DMS79 treated with DMSO at 0.1 percent for 48 hours (cell line): ENCODE measurements around the gene PLXNC1.

ENCODE experiments used
- DNase-seq: peaks from one replicate; lab custom pipeline; 2025; lab: John Stamatoyannopoulos, UW

PLXNC1 gene

DNA sequence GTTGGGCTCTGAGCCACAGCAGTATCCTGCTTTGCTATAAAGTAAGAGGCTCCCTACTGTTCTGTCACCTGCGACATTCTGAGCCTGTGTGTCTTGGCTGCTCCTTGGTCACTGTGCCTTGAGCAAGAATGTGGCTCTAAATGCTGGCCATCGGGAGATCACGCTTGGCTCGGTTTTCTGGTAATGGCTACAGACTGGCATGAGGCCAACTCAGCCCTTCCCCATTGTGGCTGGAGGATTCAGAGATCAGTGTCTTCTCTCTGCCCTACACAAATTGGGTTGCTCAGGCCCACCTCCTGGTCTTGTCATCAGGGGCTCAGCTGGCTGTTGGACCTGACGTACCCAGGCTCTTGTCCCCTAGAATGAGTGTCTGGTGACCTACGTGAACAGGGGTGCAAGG lies 94.5 kb downstream of the PLXNC1 start:
- DNase-seq = peak; percentile 59

DNA sequence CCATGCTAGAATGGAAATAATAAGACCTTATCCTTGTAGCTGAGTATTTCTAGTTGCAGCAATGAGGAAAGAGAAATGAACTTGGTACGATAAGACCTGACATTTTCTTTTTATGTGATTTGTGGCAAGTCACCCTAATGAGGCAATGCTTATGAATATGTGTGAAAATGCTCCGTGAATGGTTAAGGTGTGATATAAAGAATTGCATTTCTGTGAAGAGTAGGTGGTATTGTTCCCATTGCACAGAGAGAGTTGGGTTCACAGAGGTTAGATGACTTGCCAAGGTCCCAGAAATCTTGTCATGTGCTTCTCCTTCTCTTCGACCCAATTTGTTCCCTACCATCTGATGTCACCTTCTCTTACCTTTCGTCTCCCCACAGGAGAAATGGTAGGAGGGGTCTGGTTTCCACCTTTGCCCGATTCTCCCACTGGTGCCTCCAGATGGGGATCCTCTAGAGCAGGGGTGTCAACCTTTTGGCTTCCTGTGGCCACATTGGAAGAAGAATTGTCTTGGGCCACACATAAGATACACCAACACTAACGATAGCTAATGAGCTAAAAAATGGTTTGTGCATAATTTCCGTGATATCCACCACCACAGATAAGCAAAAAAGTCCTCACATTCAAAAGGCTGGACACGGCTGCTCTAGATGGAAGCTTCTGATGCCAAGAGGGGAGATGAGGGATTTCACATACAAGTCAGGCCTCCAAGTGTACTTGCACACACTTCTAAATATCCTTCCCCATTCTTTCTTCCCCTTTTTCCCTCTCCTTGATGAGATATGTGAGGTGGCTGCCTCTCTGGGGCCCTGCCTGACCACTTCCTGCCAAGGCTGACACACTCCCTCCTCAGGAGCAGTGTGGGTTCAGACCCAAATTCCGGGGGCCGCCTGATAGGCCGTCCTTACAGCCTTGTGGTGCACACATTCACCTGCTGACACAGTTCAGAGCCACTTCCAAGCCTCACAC lies 96.1 kb downstream of the PLXNC1 start:
- no peak for DNase-seq

DNA sequence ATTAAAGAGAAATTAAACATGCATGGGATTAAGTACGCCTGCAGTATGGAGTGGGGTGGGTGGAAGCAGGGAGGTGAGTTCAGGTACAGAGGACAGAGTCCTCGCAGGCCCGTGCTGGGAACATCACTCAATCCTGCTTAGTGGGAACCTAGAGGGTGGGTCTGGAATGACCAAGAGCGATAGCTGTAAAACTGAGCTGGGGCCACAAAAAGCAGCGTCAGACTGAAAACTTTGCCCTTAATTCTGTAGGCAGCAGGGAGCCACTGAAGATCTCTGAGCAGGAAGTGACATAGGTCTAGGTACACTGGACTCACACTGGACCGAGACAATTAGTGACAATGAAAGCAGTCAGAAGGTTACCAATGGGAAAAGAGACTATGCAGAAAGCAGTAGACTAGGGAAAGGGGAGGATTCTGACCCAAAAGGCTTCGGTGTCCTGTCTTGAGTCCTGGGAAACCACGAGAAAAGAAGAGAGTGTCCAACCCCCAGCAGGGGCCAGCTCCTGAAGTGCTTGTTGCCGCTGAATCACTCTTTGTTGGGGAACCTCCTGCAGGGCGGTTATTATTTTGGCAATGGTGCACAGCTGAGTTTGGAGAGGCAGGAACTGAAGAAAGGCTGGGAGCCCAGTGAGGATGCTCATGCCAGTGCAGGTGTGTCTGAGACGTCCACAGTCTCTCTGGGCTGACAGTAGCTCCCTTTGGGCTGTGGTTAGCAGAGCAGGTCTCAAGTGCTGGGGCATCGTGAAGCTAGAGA lies 97.4 kb downstream of the PLXNC1 start:
- DNase-seq = peak; percentile 34

DNA sequence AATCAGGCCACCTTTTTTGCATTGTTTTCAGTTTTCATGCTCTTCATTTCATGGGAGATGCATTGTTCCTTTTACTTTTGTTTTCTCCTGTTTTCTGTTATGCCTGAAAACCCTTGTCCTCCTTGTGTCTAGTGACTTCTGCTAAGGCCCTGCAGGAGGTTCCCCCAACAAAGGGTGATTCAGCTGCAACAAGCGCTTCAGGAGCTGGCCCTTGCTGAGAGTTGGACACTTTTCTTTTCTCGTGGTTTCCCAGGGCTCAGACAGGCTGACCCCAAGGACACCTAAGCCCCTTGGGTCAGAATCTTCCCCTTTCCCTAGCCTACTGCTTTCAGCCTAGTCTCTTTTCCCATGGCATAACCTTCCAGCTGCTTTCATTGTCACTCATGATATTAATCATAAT lies 98.9 kb downstream of the PLXNC1 start:
- DNase-seq = no peak

DNA sequence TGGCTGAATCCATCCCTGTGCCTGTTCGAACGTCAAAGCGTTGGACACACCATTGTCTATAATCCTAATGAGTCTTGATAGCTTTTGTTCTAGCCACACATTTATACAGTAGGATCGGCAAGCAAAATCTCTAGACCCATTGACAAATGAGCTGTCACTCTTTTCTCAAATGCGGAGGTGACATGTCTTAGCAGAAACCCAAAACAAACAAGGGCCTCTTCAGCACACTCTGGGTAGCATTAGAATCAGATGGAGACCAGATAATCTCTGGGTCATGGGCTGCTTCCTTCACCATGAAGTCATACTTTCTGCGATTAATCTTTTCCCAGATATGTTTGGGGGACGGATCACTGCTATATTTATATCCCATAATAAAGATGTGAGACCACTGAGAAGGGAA lies 100.2 kb downstream of the PLXNC1 start:
- DNase-seq = no peak

DNA sequence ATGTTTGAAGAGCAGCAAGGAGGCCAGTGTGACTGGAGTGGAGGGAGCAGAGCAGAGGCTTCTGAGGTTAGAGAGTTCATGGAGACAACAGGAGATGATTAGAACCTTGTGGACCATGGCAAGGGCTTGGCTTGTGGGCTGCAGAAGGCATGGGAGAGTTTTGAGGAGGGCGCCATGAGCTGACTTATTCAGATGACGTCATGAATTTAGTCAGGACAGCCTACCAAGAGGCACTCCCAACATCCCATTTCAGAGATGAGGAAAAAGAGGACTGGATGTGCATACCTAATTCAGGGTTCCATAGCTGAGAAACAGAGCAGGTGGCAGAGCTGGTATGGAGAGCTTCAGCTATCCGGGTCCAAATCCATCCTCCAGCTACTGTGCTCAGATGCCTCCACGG lies 101.8 kb downstream of the PLXNC1 start:
- DNase-seq = no peak

DNA sequence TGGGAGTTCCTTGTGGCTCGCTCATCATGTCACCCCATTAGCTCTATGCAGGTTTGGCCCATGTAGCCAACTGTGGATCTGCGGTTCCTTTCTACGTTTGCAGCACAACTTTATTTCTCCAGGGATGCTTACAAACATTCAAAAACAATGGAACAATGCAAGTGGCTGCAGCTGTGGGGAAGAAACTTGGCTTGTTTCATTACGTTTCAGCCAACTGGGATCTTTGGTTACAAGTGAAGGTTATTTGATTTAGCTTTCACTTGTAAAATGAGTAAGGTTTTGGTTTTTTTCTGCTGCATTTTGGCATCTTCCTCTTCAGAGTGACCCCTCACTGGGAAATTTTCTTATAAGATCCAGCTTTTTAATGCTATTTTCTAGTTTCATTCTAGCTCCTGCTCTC lies 105.9 kb downstream of the PLXNC1 start:
- DNase-seq = no peak

DNA sequence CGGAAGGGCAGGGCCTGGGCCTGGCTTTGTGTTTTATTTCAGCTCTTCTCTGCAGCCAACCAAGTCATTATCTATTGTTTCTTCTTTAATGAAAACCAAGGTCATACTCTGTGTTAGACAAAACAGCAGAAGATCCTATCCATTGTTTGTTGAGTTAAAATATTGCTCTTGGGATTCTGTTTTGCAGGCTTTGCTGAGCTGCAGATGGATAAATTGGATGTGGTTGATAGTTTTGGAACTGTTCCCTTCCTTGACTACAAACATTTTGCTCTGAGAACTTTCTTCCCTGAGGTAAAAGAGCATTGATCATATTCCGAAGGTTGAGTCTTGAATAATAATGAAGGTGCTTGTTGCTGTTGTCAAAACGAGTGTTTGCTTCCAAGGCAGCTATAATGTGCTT lies 106.6 kb downstream of the PLXNC1 start:
- no peak for DNase-seq

DNA sequence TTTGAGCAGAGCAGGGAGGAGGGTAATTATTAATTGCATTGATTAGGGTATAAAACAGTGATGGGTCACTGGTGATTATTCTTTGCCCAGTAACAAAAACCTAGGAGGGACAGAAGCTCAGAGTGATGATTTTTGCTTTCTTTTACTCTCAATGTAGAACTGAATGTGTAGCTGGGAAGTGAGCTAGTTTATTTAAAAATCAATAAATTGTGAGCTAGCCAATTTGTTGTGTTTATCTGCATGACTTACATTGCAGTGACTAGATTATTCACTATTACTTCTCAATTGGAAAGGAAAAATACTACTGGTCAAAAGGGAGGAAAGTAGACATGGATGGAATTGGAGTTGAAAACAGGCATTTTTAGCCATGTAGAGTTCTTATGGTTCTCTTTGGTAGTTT lies 107.1 kb downstream of the PLXNC1 start:
- no peak for DNase-seq

DNA sequence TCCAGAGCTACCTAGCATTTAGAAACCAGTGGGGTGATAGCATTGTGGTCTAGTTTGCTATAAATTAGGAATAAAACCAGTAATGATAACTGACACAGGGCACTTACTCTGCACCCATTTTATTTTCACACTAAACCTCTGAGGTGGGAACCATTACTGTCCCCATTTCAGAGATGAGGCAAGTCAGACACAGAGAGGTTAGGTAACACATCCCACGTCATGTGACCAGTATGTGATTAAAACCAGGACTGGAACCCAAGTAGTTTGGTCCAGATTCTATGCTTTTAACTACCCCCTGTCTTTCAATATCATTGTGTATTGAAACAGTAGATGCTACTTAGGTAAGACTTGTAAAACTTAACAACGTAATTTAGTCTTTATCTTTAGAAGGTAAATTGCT lies 110.2 kb downstream of the PLXNC1 start:
- no peak for DNase-seq

DNA sequence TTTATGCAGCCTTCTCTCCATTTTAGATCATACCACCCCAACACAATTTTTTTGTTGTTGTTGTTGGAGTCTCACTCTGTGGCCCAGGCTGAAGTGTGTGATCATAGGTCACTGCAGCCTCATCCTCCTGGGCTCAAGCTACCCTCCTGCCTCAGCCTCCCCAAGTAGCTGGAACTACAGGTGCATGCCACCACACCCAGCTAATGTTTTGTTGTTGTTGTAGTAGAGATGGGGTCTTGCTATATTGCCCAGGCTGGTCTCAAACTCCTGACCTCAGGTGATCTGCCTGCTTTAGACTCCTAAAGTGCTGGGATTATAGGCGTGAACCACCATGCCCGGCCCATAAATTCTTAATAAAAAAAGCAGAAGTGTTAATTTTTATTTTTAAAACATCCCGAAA lies 111.6 kb downstream of the PLXNC1 start:
- no peak for DNase-seq

DNA sequence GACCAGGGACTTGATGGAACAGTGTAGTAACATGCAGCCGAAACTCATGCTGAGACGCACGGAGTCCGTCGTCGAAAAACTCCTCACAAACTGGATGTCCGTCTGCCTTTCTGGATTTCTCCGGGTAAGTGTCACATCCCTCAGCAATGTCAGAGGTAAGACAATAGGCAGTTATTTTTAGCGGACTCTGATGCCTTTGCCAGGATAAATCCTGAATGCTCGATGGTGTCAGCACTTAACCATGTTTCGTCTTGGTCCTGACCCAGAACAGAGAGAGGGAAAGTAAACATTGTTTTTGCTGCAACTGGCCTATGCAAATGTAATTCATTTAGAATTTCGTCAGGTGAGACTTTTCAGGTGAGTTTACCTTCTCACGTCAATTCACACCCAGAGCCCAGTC lies 112.3 kb downstream of the PLXNC1 start:
- no peak for DNase-seq

DNA sequence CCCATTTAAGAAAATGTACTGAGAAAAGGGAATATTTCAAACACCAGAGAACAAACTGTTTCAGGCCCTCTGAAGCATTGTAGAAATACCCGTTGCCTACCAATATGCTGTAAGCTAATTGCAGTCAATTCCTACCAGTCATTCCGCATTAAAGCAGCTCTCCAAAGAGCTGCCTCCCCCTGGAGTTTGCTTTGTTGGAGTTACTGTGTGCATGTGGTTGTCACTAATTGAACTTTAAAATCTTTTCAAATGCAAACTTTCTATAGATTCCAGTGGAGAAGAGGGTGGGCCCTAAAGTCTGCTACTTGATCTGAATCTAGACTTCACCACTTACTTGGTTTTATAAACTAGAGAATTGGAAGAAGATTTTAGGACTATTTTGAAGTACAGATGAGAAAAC lies 112.7 kb downstream of the PLXNC1 start:
- DNase-seq = no peak

DNA sequence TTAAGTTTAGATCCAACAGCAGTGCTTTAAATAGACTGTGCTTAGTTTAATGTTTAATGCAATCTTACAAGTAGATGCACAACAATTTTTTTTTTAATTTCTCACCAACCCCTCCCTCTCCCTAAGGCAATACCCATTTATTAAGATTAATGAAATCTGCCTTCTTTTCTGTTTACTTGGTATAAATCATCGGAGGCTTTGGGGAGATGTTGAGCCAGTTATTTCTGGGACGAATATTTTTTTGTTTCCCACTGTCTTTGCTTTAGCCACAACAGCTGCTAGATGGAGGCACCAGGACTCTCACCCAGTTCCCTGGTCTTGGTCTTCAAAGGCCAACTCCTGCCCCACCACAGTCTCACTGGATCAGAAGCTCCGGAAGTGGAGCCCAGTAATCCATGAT lies 113.4 kb downstream of the PLXNC1 start:
- no peak for DNase-seq

DNA sequence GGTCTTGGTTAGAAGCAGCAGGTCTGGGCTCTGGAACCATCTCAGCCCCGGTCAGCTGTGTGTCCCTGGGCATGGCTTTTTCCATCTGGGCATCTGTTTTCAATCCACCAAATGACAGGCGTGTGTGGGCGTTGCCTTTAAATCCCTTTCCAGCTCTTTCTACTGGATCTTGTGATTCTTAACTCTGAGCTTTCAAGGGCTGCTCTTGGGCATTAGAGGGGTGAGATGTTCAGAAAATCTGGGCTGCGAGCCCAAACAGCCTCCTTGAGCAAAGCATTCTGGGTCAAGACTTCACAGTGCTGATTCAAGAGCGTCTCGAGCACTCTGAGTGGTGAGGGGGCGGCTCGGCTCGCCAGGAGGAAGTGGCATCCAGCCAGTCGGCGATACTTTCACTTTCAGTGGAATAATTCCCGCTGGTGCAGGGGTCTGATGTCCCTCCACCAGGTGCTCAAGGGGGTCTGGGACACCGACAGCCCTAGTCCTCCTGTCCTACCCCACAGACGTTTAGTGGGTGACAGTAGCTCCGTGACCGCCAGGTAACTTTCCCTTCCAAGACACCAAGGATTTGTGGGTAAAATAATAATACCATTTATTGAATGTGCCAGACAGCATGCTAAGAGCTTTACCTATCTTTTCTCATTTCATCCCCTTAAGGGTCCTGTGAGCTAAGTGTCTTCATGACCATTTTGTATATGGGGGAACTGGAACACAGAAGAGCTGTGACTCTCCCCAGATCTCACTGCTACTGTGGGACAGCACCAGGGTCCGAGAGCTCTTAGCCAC lies 114.0 kb downstream of the PLXNC1 start:
- DNase-seq = peak; percentile 97

DNA sequence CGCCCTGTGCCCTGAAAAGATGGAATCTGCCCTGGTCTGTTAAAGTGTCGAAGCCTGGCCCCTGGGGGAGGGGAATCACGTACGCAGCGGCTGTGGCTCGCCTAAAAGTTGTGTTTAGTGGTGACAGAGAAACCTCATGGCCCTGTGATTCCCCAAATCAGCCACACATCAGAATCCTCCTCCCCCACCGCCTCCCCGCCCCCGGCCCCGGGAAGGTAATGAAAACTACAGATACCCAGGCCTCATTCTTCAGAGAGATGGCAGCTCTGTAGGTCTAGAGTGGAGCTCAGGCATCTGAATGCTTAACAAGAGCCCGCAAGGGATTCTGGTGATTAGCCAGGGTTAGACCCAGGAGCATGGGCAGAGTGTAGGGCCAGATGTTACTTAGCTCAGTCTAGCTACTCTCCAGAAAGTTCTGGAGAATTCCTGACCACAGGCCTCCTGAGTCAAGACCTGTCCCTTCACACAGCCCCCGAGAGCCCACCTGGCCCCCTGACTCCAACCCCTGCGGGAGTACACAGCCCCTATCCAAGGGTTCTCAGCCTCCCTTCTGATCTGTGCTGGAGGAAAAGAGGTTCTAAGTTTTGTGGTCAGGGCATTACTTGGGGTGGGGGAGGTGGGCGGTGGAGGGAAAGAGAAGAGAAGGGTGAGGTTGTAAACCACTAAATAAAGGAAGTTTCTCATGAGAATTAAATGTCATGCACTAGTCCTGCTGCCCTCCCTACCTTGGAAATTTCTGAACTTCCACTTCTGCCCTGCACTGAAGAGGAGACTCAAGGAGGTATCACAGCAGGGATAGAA lies 114.8 kb downstream of the PLXNC1 start:
- no peak for DNase-seq

DNA sequence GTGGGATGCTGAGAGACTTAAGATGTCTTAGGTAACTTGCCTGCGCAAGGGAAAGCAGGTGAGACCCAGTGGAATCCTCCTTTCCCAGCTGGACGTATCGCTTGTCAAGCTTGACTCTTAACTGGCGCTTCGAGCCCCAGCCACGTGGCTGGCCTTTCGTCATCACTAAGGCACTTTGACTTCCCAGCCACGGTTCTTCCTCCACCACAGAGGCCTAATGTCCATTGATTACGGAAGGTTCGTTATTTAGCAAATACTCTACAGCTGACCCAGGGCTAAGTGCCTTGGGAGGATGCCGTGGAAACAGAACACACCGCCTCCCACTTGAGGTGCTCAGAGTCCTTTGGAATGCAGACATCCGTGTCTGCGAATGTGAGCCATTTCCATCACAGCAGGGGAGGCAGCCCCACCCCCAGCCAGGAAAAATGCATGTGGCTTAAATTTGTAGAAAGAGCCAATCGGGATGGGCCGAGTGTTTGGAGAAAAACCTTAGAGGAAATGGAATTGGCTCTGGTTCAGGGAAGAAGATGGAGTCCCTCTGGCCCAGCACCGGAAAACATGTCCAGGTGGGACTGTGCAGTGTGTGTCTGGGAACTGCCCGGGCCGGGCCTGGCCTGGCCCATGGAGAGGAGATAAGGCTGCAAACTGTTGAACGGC lies 115.7 kb downstream of the PLXNC1 start:
- peak; percentile 61 for DNase-seq

DNA sequence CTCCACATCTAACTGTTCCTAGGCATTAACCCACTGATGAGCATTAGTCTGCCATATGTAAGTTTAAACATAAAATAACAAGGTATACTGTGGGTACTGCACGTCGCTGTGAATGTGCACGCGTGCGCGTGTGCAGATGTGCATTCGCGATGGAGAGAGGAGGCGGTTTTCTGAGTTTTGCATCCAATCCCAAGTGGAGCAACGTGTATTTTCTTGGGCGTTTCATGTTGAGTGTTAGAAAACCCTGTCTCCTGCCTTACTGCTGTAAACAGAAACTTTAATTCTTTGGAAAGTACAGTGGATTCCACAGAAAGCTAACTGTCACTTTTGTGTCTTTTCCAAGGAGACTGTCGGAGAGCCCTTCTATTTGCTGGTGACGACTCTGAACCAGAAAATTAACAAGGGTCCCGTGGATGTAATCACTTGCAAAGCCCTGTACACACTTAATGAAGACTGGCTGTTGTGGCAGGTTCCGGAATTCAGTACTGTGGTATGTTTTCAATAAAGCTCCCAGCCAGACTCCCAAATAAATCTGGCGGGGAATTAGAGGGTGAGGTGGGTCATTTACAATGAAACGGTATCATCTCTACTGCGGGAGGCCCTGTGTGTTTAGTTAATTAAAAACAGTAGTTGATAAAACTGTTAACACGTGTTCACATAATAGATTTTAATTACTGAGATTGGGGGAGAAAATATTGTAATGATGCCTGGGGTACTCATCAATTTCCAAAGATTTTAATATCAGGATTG lies 116.5 kb downstream of the PLXNC1 start:
- DNase-seq = no peak

DNA sequence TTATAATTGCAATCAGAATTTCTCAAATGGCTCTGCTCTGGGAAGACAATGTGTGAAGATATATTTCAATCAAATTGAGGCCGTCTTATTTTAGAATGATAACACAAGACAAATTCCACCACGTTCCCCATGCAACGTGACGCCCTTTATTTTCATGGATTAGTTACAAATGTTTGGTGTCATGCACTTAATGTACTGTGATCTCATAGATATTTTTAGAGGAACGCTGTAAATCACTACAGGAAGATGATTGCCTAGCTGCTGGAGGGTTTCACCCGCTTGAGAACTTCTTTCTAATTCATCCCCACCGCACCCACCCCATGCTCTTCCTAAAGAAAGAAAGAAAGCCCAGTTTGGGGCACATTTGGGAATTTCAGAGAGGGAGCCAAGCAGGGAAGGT lies 117.2 kb downstream of the PLXNC1 start:
- no peak for DNase-seq

DNA sequence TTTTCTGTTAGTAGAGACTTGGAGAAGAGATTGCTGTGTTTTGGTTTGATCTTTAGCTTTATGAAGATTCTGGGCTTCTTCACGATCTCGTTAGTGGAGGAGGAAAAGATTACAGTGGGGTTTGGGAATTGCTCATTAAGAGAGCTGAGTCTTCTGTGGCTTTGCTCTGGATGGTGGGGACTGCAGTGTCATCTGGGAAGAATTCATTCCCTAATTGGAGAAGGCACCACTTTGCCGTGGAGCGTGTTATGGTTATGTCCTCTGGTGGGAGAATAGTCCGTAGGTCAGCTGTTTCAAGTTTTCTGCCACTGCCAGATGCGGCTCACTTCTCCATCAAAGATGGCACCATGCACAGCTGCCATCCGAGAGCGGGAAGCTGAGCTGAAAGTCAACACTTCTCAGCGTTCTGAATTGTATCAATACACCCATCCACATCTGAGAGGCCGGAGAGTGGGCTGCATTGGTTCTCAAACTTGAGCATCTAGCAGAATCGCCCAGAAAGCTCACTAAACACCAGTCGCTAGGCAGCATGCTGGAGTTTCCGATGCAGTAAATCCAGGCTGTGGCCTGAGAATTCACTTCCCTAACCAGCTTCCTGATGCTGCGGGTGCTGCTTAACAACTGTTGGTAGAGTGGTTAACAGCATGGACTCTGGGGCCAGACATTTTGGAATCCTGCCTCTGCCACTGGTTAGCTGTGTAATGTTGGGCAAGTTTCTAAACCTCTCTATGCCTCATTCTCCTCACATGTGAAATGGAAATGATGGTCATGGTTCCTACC lies 117.8 kb downstream of the PLXNC1 start:
- no peak for DNase-seq
